ENCODE measurements around the gene COL5A1.

The COL5A1 gene

GRCh38 chr9:134705786-134706185 lies 64.2 kb downstream of the COL5A1 start:
- no peak overlapping the region for H2AFZ ChIP-seq (ENCODE audit: low read depth, low read length)
- peaks cover 6% of the 10 kb centered on the region; the same call in 1 of the 2 replicates for H3K27me3 ChIP-seq (ENCODE audit: low read depth, low read length)
- no peaks in the 10 kb centered on the region for H3K9me3 ChIP-seq (ENCODE audit: insufficient read depth, low read length)
- H3K9ac ChIP-seq (ENCODE audit: low read length): no peak overlapping the region
- H3K4me1 ChIP-seq (ENCODE audit: low read length): no peaks in the 10 kb centered on the region
- no peak overlapping the region for H3K27ac ChIP-seq (ENCODE audit: low read length)
- no peaks in the 10 kb centered on the region for H4K20me1 ChIP-seq (ENCODE audit: insufficient read depth, low read length)
- TF ChIP-seq EZH2phosphoT487 (IDR thresholded peaks at IDR 0.05; ENCODE audit: low read depth): no peak
- TF ChIP-seq CTCF (IDR thresholded peaks at IDR 0.05; ENCODE audit: low read depth, low read length): no peak
- no peaks in the 10 kb centered on the region for H3K36me3 ChIP-seq (replicated peaks; ENCODE audit: low read depth, low read length)
- no peak overlapping the region for H3K4me2 ChIP-seq (ENCODE audit: low read length)
- H3K4me3 ChIP-seq (ENCODE audit: low read length): no peak overlapping the region
- no peaks in the 10 kb centered on the region for H3K79me2 ChIP-seq (ENCODE audit: low read length)

GRCh38 chr9:134706522-134706921 lies 64.9 kb downstream of the COL5A1 start:
- H3K27me3 ChIP-seq (ENCODE audit: low read depth, low read length): peaks cover 6% of the 10 kb centered on the region; the same call in 1 of the 2 replicates
- no peak overlapping the region for H3K9ac ChIP-seq (ENCODE audit: low read length)
- H3K9me3 ChIP-seq (ENCODE audit: insufficient read depth, low read length): no peaks in the 10 kb centered on the region
- H2AFZ ChIP-seq (ENCODE audit: low read depth, low read length): no peak overlapping the region
- no peak overlapping the region for H3K27ac ChIP-seq (ENCODE audit: low read length)
- no peaks in the 10 kb centered on the region for H4K20me1 ChIP-seq (ENCODE audit: insufficient read depth, low read length)
- H3K4me3 ChIP-seq (ENCODE audit: low read length): no peak overlapping the region
- TF ChIP-seq CTCF (IDR thresholded peaks at IDR 0.05; ENCODE audit: low read depth, low read length): no peak
- TF ChIP-seq EZH2phosphoT487 (IDR thresholded peaks at IDR 0.05; ENCODE audit: low read depth): no peak
- H3K4me2 ChIP-seq (ENCODE audit: low read length): no peak overlapping the region
- no peaks in the 10 kb centered on the region for H3K36me3 ChIP-seq (replicated peaks; ENCODE audit: low read depth, low read length)
- H3K79me2 ChIP-seq (ENCODE audit: low read length): no peaks in the 10 kb centered on the region
- H3K4me1 ChIP-seq (ENCODE audit: low read length): no peaks in the 10 kb centered on the region

- H3K4me2 ChIP-seq (ENCODE audit: low read length): no peak overlapping the region
- H4K20me1 ChIP-seq (ENCODE audit: insufficient read depth, low read length): no peaks in the 10 kb centered on the region
- no peak overlapping the region for H3K9ac ChIP-seq (ENCODE audit: low read length)
- no peak overlapping the region for H3K4me3 ChIP-seq (ENCODE audit: low read length)
- peaks cover 6% of the 10 kb centered on the region; the same call in 1 of the 2 replicates for H3K27me3 ChIP-seq (ENCODE audit: low read depth, low read length)
- no peaks in the 10 kb centered on the region for H3K79me2 ChIP-seq (ENCODE audit: low read length)
- TF ChIP-seq EZH2phosphoT487 (IDR thresholded peaks at IDR 0.05; ENCODE audit: low read depth) (no peak), CTCF (IDR thresholded peaks at IDR 0.05; ENCODE audit: low read depth, low read length) (no peak)
- H3K9me3 ChIP-seq (ENCODE audit: insufficient read depth, low read length): no peaks in the 10 kb centered on the region
- no peak overlapping the region for H2AFZ ChIP-seq (ENCODE audit: low read depth, low read length)
- H3K27ac ChIP-seq (ENCODE audit: low read length): no peak overlapping the region
- no peaks in the 10 kb centered on the region for H3K4me1 ChIP-seq (ENCODE audit: low read length)
- H3K36me3 ChIP-seq (replicated peaks; ENCODE audit: low read depth, low read length): no peaks in the 10 kb centered on the region
Observed at GRCh38 chr9:134707031-134707680, 65.6 kb downstream of the COL5A1 start.

GRCh38 chr9:134707731-134708671 lies 66.4 kb downstream of the COL5A1 start:
- H3K27ac ChIP-seq (ENCODE audit: low read length): no peak overlapping the region
- peaks cover 6% of the 10 kb centered on the region; the same call in 1 of the 2 replicates for H3K27me3 ChIP-seq (ENCODE audit: low read depth, low read length)
- H4K20me1 ChIP-seq (ENCODE audit: insufficient read depth, low read length): no peaks in the 10 kb centered on the region
- no peak overlapping the region for H2AFZ ChIP-seq (ENCODE audit: low read depth, low read length)
- H3K4me2 ChIP-seq (ENCODE audit: low read length): no peak overlapping the region
- no peak overlapping the region for H3K9ac ChIP-seq (ENCODE audit: low read length)
- no peaks in the 10 kb centered on the region for H3K79me2 ChIP-seq (ENCODE audit: low read length)
- H3K4me1 ChIP-seq (ENCODE audit: low read length): no peaks in the 10 kb centered on the region
- no peak overlapping the region for H3K4me3 ChIP-seq (ENCODE audit: low read length)
- TF ChIP-seq CTCF (IDR thresholded peaks at IDR 0.05; ENCODE audit: low read depth, low read length) (no peak), EZH2phosphoT487 (IDR thresholded peaks at IDR 0.05; ENCODE audit: low read depth) (no peak)
- H3K9me3 ChIP-seq (ENCODE audit: insufficient read depth, low read length): no peaks in the 10 kb centered on the region
- H3K36me3 ChIP-seq (replicated peaks; ENCODE audit: low read depth, low read length): no peaks in the 10 kb centered on the region
